H1 (cell line): ENCODE measurements around the gene TRIM65. TPM values are rescaled to one million over a fixed set of nuclear protein-coding genes. Genes with fewer than 3 reads are reported as not detected.
A peak's percentile ranks its signal among the peaks of the same experiment; 100 is the strongest.

Source experiments
- CTCF ChIA-PET: fragments of 300-600 bp; sonication (Branson Sonifier 250); formaldehyde crosslinking; loops from one replicate; lab custom pipeline; 2021; ENCODE audit not compliant: partially characterized antibody; lab: Charles Lee
- POLR2A ChIA-PET: fragments of 300-600 bp; sonication (Branson Sonifier 250); formaldehyde crosslinking; loops from one replicate; lab custom pipeline; 2021; ENCODE audit warnings: inconsistent platforms; ENCODE audit not compliant: partially characterized antibody; lab: Charles Lee
- DNase-seq, 2 experiments: peaks; one replicate each; pipeline versions ENCODE4 v3.0.0 to v3.0.0-alpha.2; 2010 to 2022; ENCODE audit warnings: low spot score in 2 of 2, low read depth in 1 of 2, mixed read lengths in 1 of 2
- FAIRE-seq: peaks from 2 replicates; lab custom pipeline; 2011; peaks lifted over from hg19 to GRCh38; lab: Jason Lieb, UNC
- H2AFZ ChIP-seq: 2 replicates; pipeline ENCODE4 v1.8.1; 2012; ENCODE audit warnings: low read length, inconsistent platforms
- H2AK5ac ChIP-seq: 2 replicates; pipeline ENCODE4 v1.6.1; 2013; ENCODE audit warnings: low read depth, low read length
- H2BK120ac ChIP-seq: replicated peaks from 2 replicates; pipeline ENCODE3; 2013; ENCODE audit warnings: low read depth, low read length, inconsistent platforms
- H2BK12ac ChIP-seq: 2 replicates; pipeline ENCODE4 v1.6.1; 2013; ENCODE audit warnings: low read depth, low read length
- H2BK15ac ChIP-seq: 2 replicates; pipeline ENCODE4 v1.6.1; 2013; ENCODE audit warnings: low read length
- H2BK20ac ChIP-seq: 2 replicates; pipeline ENCODE4 v1.6.1; 2013; ENCODE audit warnings: low read length
- H2BK5ac ChIP-seq: 2 replicates; pipeline ENCODE4 v1.6.1; 2013; ENCODE audit warnings: low read depth, low read length
- H3K14ac ChIP-seq: 2 replicates; pipeline ENCODE4 v1.6.1; 2013; ENCODE audit warnings: inconsistent platforms; ENCODE audit not compliant: insufficient read length
- H3K18ac ChIP-seq: 2 replicates; pipeline ENCODE4 v1.6.1; 2013; ENCODE audit warnings: low read length; ENCODE audit errors: extremely low read depth
- H3K23ac ChIP-seq: 2 replicates; pipeline ENCODE4 v1.6.1; 2013; ENCODE audit warnings: inconsistent platforms; ENCODE audit not compliant: insufficient read length
- H3K23me2 ChIP-seq: 2 replicates; pipeline ENCODE4 v1.6.1; 2013; ENCODE audit warnings: low read depth, low read length
- H3K27ac ChIP-seq: 2 replicates; pipeline ENCODE4 v1.6.1; 2011; ENCODE audit warnings: low read depth, low read length, inconsistent platforms
- H3K27me3 ChIP-seq, 4 experiments: replicated peaks in 1 of 4; 1 replicate in 1 of 4; 2 replicates in 3 of 4; pipeline versions ENCODE4 v1.6.1 to v1.8.1; 2011 to 2013; ENCODE audit warnings: low read length in 3 of 4, mild to moderate bottlenecking in 3 of 4, inconsistent platforms in 2 of 4, mixed read lengths in 2 of 4, moderate library complexity in 1 of 4; ENCODE audit not compliant: control insufficient read depth in 3 of 4, insufficient read depth in 3 of 4; ENCODE audit errors: extremely low read depth in 1 of 4
- H3K36me3 ChIP-seq, 4 experiments: 2 replicates each; pipeline versions ENCODE4 v1.6.1 to v1.8.1; 2011 to 2013; ENCODE audit warnings: mild to moderate bottlenecking in 4 of 4, low read length in 3 of 4, moderate library complexity in 2 of 4, control low read depth in 1 of 4, inconsistent platforms in 1 of 4; ENCODE audit not compliant: insufficient read depth in 4 of 4, control insufficient read depth in 2 of 4
- H3K4ac ChIP-seq: replicated peaks from 2 replicates; pipeline ENCODE3; 2013; ENCODE audit warnings: low read length, low read depth, mixed read lengths, inconsistent platforms; ENCODE audit not compliant: insufficient read length
- H3K4me1 ChIP-seq, 4 experiments: replicated peaks in 1 of 4; 1 replicate in 1 of 4; 2 replicates in 3 of 4; pipeline versions ENCODE4 v1.6.1 to v1.8.1; 2011 to 2013; ENCODE audit warnings: low read length in 3 of 4, inconsistent platforms in 2 of 4, mixed read lengths in 1 of 4; ENCODE audit not compliant: insufficient read depth in 4 of 4, control insufficient read depth in 3 of 4
- H3K4me2 ChIP-seq, 2 experiments: 2 replicates each; pipeline versions ENCODE4 v1.6.1 to v1.8.1; 2011 to 2013; ENCODE audit warnings: low read depth in 2 of 2, low read length in 2 of 2, control low read depth in 1 of 2, inconsistent platforms in 1 of 2, mild to moderate bottlenecking in 1 of 2; ENCODE audit not compliant: insufficient read depth in 1 of 2
- H3K4me3 ChIP-seq, 4 experiments: fragments of 200-600, 300-600 bp in 1 of 4; sonication (generic), shearing (Covaris generic), sonication (Bioruptor Twin) in 1 of 4; 2 replicates each; pipeline versions ENCODE4 v1.5.1 to v1.8.1; 2011 to 2016; ENCODE audit warnings: low read length in 4 of 4, low read depth in 3 of 4, control low read depth in 2 of 4, inconsistent platforms in 2 of 4, mild to moderate bottlenecking in 2 of 4, mixed read lengths in 1 of 4, moderate library complexity in 1 of 4; ENCODE audit not compliant: insufficient read depth in 2 of 4; ENCODE audit errors: extremely low read depth in 1 of 4
- H3K56ac ChIP-seq: replicated peaks from 2 replicates; pipeline ENCODE3; 2013; ENCODE audit warnings: low read depth, mild to moderate bottlenecking, mixed read lengths, low read length, inconsistent platforms; ENCODE audit not compliant: insufficient read length
- H3K79me1 ChIP-seq: 2 replicates; pipeline ENCODE4 v1.6.1; 2013; ENCODE audit warnings: low read depth, low read length, control low read depth
- H3K79me2 ChIP-seq, 2 experiments: 2 replicates each; pipeline versions ENCODE4 v1.6.1 to v1.8.1; 2012 to 2013; ENCODE audit warnings: low read length in 2 of 2, mild to moderate bottlenecking in 2 of 2, inconsistent platforms in 1 of 2; ENCODE audit not compliant: insufficient read depth in 2 of 2, control insufficient read depth in 1 of 2
- H3K9ac ChIP-seq, 4 experiments: replicated peaks in 1 of 4; 1 replicate in 1 of 4; 2 replicates in 3 of 4; pipeline versions ENCODE4 v1.6.1 to v1.8.1; 2011 to 2013; ENCODE audit warnings: low read depth in 3 of 4, low read length in 3 of 4, control low read depth in 2 of 4, mild to moderate bottlenecking in 2 of 4, moderate library complexity in 2 of 4, inconsistent platforms in 1 of 4; ENCODE audit errors: extremely low read depth in 1 of 4
- H3K9me3 ChIP-seq, 2 experiments: 2 replicates each; pipeline versions ENCODE4 v1.6.1 to v1.8.1; 2012 to 2013; ENCODE audit warnings: mild to moderate bottlenecking in 2 of 2, moderate library complexity in 2 of 2, control low read depth in 1 of 2, inconsistent platforms in 1 of 2, low read depth in 1 of 2, low read length in 1 of 2, mixed read lengths in 1 of 2; ENCODE audit not compliant: insufficient read depth in 2 of 2
- H4K20me1 ChIP-seq, 2 experiments: replicated peaks in 1 of 2; 2 replicates each; pipeline versions ENCODE3 to v1.8.1; 2011 to 2013; ENCODE audit warnings: inconsistent platforms in 2 of 2, low read length in 2 of 2, mild to moderate bottlenecking in 1 of 2; ENCODE audit not compliant: insufficient read depth in 2 of 2, control insufficient read depth in 1 of 2
- H4K5ac ChIP-seq: 2 replicates; pipeline ENCODE4 v1.6.1; 2013; ENCODE audit warnings: low read length, low read depth, mixed read lengths, inconsistent platforms; ENCODE audit not compliant: insufficient read length
- H4K8ac ChIP-seq: 2 replicates; pipeline ENCODE4 v1.8.0; 2013; ENCODE audit warnings: mild to moderate bottlenecking, moderate library complexity, low read length, inconsistent platforms; ENCODE audit not compliant: insufficient read depth; ENCODE audit errors: extremely low read depth
- H4K91ac ChIP-seq: replicated peaks from 2 replicates; pipeline ENCODE3; 2013; ENCODE audit warnings: low read length, mixed read lengths, inconsistent platforms; ENCODE audit not compliant: insufficient read length
- CBX8 ChIP-seq: fragments of 300-800, 300-1000 bp; sonication (generic); IDR thresholded peaks from 2 replicates; pipeline ENCODE4 v1.7.1; 2016; ENCODE audit warnings: low read depth, low read length, borderline replicate concordance
- TAF7 ChIP-seq: optimal IDR thresholded peaks from 2 replicates; pipeline ENCODE3; 2011; ENCODE audit warnings: low read depth, mild to moderate bottlenecking, inconsistent platforms, low read length, moderate library complexity, borderline replicate concordance
- WGBS, 2 experiments: shearing (Covaris generic) in 1 of 2; methylation state at CpG; one replicate each; pipeline versions ENCODE4 v1.1.6 to v1.1.7; 2013 to 2015; ENCODE audit warnings: low lambda C conversion rate in 2 of 2, mixed read lengths in 2 of 2, inconsistent platforms in 1 of 2, low coverage in 1 of 2, missing lambda C conversion rate in 1 of 2; ENCODE audit not compliant: insufficient replicate concordance in 2 of 2, insufficient coverage in 1 of 2, insufficient read length in 1 of 2; ENCODE audit errors: extremely low coverage in 1 of 2, missing lambda C conversion rate in 1 of 2; 5-methylcytosine and 5-hydroxymethylcytosine counted together
- polyA plus RNA-seq, 7 experiments: library from polyadenylated mRNA; depleted of rRNA in 3 of 7; stranded (reverse) in 5 of 7; unstranded in 2 of 7; fragments of >200 nt in 5 of 7; fragments of 200-250 nt in 2 of 7; gene quantifications; 1 replicate in 5 of 7; 2 replicates in 1 of 7; 4 replicates in 1 of 7; pipeline versions ENCODE4 v1.2.1 to v1.2.3, GENCODE V29; 2011 to 2013; ENCODE audit warnings: missing spikeins in 2 of 7, mixed read lengths in 2 of 7
- total RNA-seq: library from RNA; stranded (reverse); fragmentation: NEBNext Ultra II Directional; extraction: Animal tissue kit (Norgen Biotek cat#: 25700); gene quantifications from 2 replicates; pipeline ENCODE4 v1.2.1, GENCODE V29; 2021

The TRIM65 gene
- total and polyA plus RNA-seq, 2 of the 8 experiments (the other 6 are each of a cell fraction or from before 2014, with no cell fraction given) = 21.2 to 48.6 TPM

GRCh38 chr17:75922963-75923874, 26.5 kb upstream of the TRIM65 start:
- H3K23ac ChIP-seq = no peak overlapping the region
- H3K4me3 ChIP-seq = no peak overlapping the region
- no peaks in the 10 kb centered on the region for H3K23me2 ChIP-seq
- FAIRE-seq (no peak), DNase-seq (no peak)
- peaks cover 0 to 8% (median 6%) of the 10 kb centered on the region in 4 experiments; a peak in 2 of 8 replicates for H3K36me3 ChIP-seq
- no peaks in the 10 kb centered on the region for H3K4me1 ChIP-seq
- no peak overlapping the region for H2BK20ac ChIP-seq
- no peak overlapping the region for H3K56ac ChIP-seq
- H2AK5ac ChIP-seq = no peak overlapping the region
- H3K4me2 ChIP-seq = no peak overlapping the region
- no peaks in the 10 kb centered on the region for H3K79me1 ChIP-seq
- H3K18ac ChIP-seq = no peak overlapping the region
- H2BK15ac ChIP-seq = no peak overlapping the region
- no peak overlapping the region for H3K14ac ChIP-seq
- no peaks in the 10 kb centered on the region for H3K27me3 ChIP-seq
- POLR2A ChIA-PET = no interaction called here
- H3K79me2 ChIP-seq = no peaks in the 10 kb centered on the region
- 94% methylated on average over 18 of the region's 19 CpGs; no CpG with 5 or more reads in 1 of the 2 experiments for WGBS, 2 experiments
- TF ChIP-seq TAF7 (no peak), CBX8 (no peak)
- TF ChIP-seq, all 59 proteins: peak for 0
- Histone ChIP-seq H4K20me1 (no peaks in the 10 kb centered on the region), H2BK120ac (no peak overlapping the region), H3K27ac (no peak overlapping the region), H3K4ac (no peak overlapping the region), H2BK5ac (no peak overlapping the region), H2BK12ac (no peak overlapping the region), H2AFZ (no peak overlapping the region), H4K91ac (no peak overlapping the region), H3K9me3 (no peaks in the 10 kb centered on the region), H3K9ac (no peak overlapping the region), H4K5ac (no peak overlapping the region), H4K8ac (peak overlapping the region; percentile 57)
- CTCF ChIA-PET = interaction anchor here (0.9 to 51.3 kb wide), 5 partner anchors 8 to 85 kb away, joined by 3 to 885 read pairs (median 4); partner anchors contain the start of gene CDK3
